ENCODE measurements around the gene CDCA3.

The CDCA3 gene

DNA sequence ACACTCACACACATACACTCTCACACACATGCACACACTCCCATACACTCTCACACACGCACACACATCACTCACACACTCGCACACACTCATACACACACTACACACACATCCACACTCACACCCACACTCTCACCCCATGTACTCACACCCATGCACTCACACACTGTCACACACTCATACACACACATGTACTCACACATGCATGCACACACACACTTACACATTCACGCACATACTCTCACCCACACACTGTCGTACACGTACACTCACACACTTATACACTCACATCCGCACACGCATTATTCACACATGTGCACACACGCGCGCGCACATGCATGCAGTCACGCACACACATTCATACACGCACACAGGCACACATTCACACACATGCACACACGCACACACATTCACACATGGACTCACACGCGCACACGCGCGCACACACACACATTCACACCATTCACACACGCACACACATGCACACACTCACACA lies 33.4 kb downstream of the CDCA3 start:
- no peak for DNase-seq
- Mint-ChIP-seq H3K9me3 (no peaks in the 10 kb centered on the region), H3K4me1 (peaks cover 13% of the 10 kb centered on the region), H3K36me3 (ENCODE audit: low read depth) (peaks cover 2% of the 10 kb centered on the region), H3K4me3 (no peak overlapping the region), H3K27me3 (peaks cover 27% of the 10 kb centered on the region), H3K27ac (peak overlapping the region; percentile 10)
- ATAC-seq, result no peak

DNA sequence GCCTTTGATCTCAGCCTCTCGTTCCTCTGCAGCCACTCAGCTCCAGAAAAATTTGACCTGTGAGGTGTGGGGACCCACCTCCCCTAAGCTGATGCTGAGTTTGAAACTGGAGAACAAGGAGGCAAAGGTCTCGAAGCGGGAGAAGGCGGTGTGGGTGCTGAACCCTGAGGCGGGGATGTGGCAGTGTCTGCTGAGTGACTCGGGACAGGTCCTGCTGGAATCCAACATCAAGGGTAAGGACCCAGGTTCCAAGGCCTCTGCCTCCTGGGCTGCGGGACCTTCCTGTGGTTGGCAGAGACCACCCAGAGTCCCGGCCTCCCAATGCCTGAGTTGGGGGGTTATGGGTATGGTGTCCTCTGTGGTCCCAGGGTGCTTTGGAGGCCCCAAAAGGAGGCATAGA lies 34.0 kb downstream of the CDCA3 start:
- H3K4me1 Mint-ChIP-seq, result peaks cover 9% of the 10 kb centered on the region
- DNase-seq, result no peak
- H3K9me3 Mint-ChIP-seq, result no peaks in the 10 kb centered on the region
- no peak for ATAC-seq
- peaks cover 21% of the 10 kb centered on the region for H3K27me3 Mint-ChIP-seq
- H3K36me3 Mint-ChIP-seq (ENCODE audit: low read depth), result peaks cover 2% of the 10 kb centered on the region
- H3K4me3 Mint-ChIP-seq, result no peak overlapping the region
- no peak overlapping the region for H3K27ac Mint-ChIP-seq

DNA sequence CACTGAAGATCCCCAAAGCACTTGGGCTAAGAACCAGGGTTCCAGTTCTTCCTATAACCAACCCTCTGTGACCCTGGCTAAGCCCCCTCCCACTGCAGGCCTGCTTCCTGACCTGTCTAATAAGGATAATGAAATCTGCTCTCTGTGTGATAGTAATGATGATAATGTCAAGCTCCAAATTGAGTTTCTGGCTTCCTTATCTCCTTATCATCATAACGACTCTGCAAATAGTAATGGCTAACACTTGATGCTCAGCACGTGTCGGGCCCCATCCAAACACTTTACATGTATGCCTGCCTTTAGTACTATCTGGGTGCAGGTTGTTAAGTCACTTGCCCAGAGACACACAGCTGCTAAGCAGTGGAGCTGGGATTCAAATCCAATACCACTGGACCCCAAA lies 34.5 kb downstream of the CDCA3 start:
- no peaks in the 10 kb centered on the region for H3K9me3 Mint-ChIP-seq
- H3K4me3 Mint-ChIP-seq, result no peak overlapping the region
- H3K27me3 Mint-ChIP-seq, result peaks cover 19% of the 10 kb centered on the region
- ATAC-seq (no peak), DNase-seq (no peak)
- H3K36me3 Mint-ChIP-seq (ENCODE audit: low read depth), result peaks cover 2% of the 10 kb centered on the region
- no peak overlapping the region for H3K27ac Mint-ChIP-seq
- peaks cover 7% of the 10 kb centered on the region for H3K4me1 Mint-ChIP-seq

DNA sequence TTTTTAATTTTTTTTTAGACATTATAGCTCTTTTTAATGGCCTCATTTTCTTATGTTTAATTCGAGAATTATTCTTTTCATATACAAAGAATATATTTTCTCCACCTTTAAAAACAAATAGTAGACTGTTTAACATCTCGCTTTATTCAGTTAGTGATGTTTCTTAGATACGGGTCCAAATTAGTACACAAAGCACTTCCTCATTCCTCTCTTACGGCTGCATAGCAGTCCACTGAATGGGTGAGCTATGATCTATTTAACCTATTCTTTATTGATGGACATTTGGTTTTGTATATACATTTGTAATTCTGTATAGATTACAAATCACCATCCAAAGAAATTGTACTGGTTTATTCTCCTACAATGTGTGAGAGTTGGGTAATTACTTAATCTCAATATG lies 37.7 kb downstream of the CDCA3 start:
- H3K27me3 Mint-ChIP-seq, result peaks cover 9% of the 10 kb centered on the region
- H3K27ac Mint-ChIP-seq, result no peak overlapping the region
- DNase-seq, result no peak
- peaks cover 2% of the 10 kb centered on the region for H3K36me3 Mint-ChIP-seq (ENCODE audit: low read depth)
- H3K4me1 Mint-ChIP-seq, result peaks cover 6% of the 10 kb centered on the region
- no peaks in the 10 kb centered on the region for H3K9me3 Mint-ChIP-seq
- ATAC-seq, result no peak
- H3K4me3 Mint-ChIP-seq, result no peak overlapping the region

DNA sequence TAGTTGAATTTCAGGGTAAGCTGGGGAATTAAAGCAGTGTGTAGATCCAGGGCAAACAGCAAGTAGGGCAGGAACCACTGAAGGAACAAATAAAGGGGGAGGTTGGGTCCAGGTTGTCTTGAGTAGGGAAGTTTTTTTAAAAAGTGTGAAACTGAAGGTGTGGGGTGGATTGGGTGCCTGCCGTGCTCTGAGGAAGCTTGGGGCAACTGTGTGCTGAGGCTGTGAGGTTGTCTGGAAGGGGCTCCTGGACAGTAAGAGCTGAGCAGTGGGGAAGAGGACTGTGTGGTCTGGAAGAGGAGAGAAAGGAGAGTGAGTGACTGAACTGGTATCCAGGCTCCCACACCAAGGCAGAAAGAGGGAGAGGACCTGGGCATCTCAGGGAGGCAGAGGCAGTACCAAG lies 40.3 kb downstream of the CDCA3 start:
- Mint-ChIP-seq H3K27me3 (peaks cover 9% of the 10 kb centered on the region), H3K4me3 (no peak overlapping the region), H3K4me1 (peaks cover 6% of the 10 kb centered on the region), H3K27ac (no peak overlapping the region), H3K9me3 (no peaks in the 10 kb centered on the region), H3K36me3 (ENCODE audit: low read depth) (no peaks in the 10 kb centered on the region)
- DNase-seq, result no peak
- ATAC-seq, result no peak

DNA sequence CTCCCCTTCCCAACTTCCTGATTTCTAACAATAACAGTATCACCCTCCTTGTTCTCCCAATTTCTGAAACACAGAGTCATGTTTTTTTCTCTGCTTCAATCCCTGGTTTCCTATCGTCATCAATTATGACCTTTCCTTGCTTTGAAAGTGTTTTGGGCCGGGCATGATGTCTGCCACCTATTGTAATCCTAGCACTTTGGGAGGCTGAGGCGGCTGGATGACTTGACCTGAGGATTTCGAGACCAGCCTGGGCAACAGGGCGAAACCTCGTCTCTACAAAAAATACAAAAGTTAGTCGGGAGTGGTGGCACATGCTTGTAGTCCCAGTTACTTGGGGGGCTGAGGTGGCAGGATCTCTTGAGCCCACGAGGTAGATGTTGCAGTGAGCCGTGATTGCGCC lies 42.0 kb downstream of the CDCA3 start:
- Mint-ChIP-seq H3K9me3 (no peaks in the 10 kb centered on the region), H3K27me3 (peaks cover 2% of the 10 kb centered on the region), H3K27ac (no peak overlapping the region), H3K36me3 (ENCODE audit: low read depth) (no peaks in the 10 kb centered on the region), H3K4me1 (peaks cover 6% of the 10 kb centered on the region), H3K4me3 (no peak overlapping the region)
- no peak for ATAC-seq
- no peak for DNase-seq

DNA sequence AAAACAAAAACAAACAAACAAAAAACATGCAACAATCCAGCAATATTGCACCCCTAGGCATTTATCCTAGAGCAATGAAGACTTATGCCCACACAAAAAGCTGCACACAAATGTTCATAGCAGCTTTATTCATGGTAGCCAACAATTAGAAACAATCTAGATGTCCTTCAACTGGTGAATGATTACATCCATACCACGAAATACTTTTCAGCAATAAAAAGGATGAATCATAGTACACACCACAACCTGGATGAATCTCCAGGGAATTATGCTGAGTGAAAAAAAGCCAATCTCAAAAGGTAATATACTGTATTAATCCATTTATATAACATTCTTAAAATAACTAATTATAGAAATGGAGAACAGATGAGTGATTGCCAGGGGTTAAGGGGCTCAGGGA lies 43.9 kb downstream of the CDCA3 start:
- H3K9me3 Mint-ChIP-seq, result no peaks in the 10 kb centered on the region
- no peaks in the 10 kb centered on the region for H3K36me3 Mint-ChIP-seq (ENCODE audit: low read depth)
- no peak overlapping the region for H3K27ac Mint-ChIP-seq
- ATAC-seq (no peak), DNase-seq (no peak)
- H3K4me3 Mint-ChIP-seq, result no peak overlapping the region
- H3K4me1 Mint-ChIP-seq, result peaks cover 6% of the 10 kb centered on the region
- no peaks in the 10 kb centered on the region for H3K27me3 Mint-ChIP-seq

DNA sequence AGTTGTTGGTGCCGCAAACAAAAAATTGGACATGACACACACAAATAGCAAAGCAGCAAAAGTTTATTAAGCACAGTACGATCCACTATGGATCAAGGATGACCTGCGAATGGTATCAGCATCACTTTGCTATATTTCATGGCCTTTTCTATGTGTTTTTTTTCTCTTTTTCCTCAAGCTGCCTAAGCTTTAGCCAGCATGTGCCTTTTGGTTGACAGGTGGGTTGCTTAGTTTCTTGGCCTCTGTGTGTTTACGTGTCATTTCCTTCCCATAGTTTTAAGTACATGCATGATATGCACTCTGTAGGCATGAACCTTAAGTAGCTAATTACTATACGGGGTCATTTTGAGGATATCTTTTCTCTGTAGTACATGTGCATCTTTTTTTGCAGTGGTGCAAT lies 51.9 kb downstream of the CDCA3 start:
- Mint-ChIP-seq H3K36me3 (ENCODE audit: low read depth) (no peaks in the 10 kb centered on the region), H3K9me3 (no peaks in the 10 kb centered on the region), H3K4me3 (no peak overlapping the region), H3K27ac (no peak overlapping the region), H3K4me1 (no peaks in the 10 kb centered on the region), H3K27me3 (peaks cover 16% of the 10 kb centered on the region)
- DNase-seq (no peak), ATAC-seq (no peak)
